Measurements from ENCODE around the gene CTSF. TPM values are rescaled to one million over a fixed set of nuclear protein-coding genes. Genes with fewer than 3 reads are reported as not detected.

Gene CTSF
- total and polyA plus RNA-seq, 4 donors, result 6.6 to 39.6 (median 7.9) TPM

GRCh38 chr11:66550887-66551286, 17.5 kb downstream of the CTSF start:
- no peak for DNase-seq
- 83 to 90% methylated on average over 4 of the region's 4 CpGs for WGBS, 2 donors
- H3K4me1 ChIP-seq (ENCODE audit: control insufficient read depth in 5 of 5, insufficient read depth in 5 of 5, low read length in 5 of 5), result peaks cover 0 to 5% (median 0%) of the 10 kb centered on the region in 5 donors
- no peak for TF ChIP-seq CTCF (IDR thresholded peaks at IDR 0.05; ENCODE audit: control extremely low read depth, extremely low read depth)
- no peaks in the 10 kb centered on the region for H3K36me3 ChIP-seq (ENCODE audit: control insufficient read depth in 4 of 4, insufficient read depth in 4 of 4, low read length in 4 of 4)
- no peak overlapping the region for H3K4me3 ChIP-seq
- H3K9me3 ChIP-seq (ENCODE audit: control insufficient read depth in 4 of 4, insufficient read depth in 3 of 4, low read length in 3 of 4), result no peaks in the 10 kb centered on the region
- no peak for ATAC-seq (ENCODE audit: insufficient read depth, low FRiP score)
- H3K9ac ChIP-seq (ENCODE audit: insufficient read depth in 1 of 2, low read length in 2 of 2), result no peak overlapping the region
- no peak overlapping the region for H3K27ac ChIP-seq (ENCODE audit: low read depth in 1 of 2, low read length in 1 of 2)
- H3K27me3 ChIP-seq (ENCODE audit: control insufficient read depth in 3 of 3, insufficient read depth in 3 of 3, low read length in 2 of 3), result peaks cover 0 to 2% (median 0%) of the 10 kb centered on the region in 3 donors

- Histone ChIP-seq H3K27ac (ENCODE audit: low read depth in 1 of 2, low read length in 1 of 2) (no peak overlapping the region), H3K4me1 (ENCODE audit: control insufficient read depth in 5 of 5, insufficient read depth in 5 of 5, low read length in 5 of 5) (peaks cover 0 to 9% (median 3%) of the 10 kb centered on the region in 5 donors), H3K9me3 (ENCODE audit: control insufficient read depth in 4 of 4, insufficient read depth in 3 of 4, low read length in 3 of 4) (no peaks in the 10 kb centered on the region), H3K27me3 (ENCODE audit: control insufficient read depth in 3 of 3, insufficient read depth in 3 of 3, low read length in 2 of 3) (peaks cover 0 to 2% (median 0%) of the 10 kb centered on the region in 3 donors), H3K9ac (ENCODE audit: insufficient read depth in 1 of 2, low read length in 2 of 2) (no peak overlapping the region), H3K4me3 (no peak overlapping the region), H3K36me3 (ENCODE audit: control insufficient read depth in 4 of 4, insufficient read depth in 4 of 4, low read length in 4 of 4) (no peaks in the 10 kb centered on the region)
- 94 to 100% methylated on average over 1 to 3 of the region's 3 CpGs for WGBS, 2 donors
- TF ChIP-seq CTCF (IDR thresholded peaks at IDR 0.05; ENCODE audit: control extremely low read depth, extremely low read depth), result no peak
- DNase-seq (no peak), ATAC-seq (ENCODE audit: insufficient read depth, low FRiP score) (no peak)
These were observed 18.7 kb downstream of the CTSF start for GRCh38 chr11:66549696-66550095.

- H3K27ac ChIP-seq (ENCODE audit: low read depth in 1 of 2, low read length in 1 of 2), result no peak overlapping the region
- H3K9me3 ChIP-seq (ENCODE audit: control insufficient read depth in 4 of 4, insufficient read depth in 3 of 4, low read length in 3 of 4), result no peaks in the 10 kb centered on the region
- H3K36me3 ChIP-seq (ENCODE audit: control insufficient read depth in 4 of 4, insufficient read depth in 4 of 4, low read length in 4 of 4), result no peaks in the 10 kb centered on the region
- ATAC-seq (ENCODE audit: insufficient read depth, low FRiP score) (no peak), DNase-seq (no peak)
- peaks cover 0 to 2% (median 0%) of the 10 kb centered on the region in 3 donors for H3K27me3 ChIP-seq (ENCODE audit: control insufficient read depth in 3 of 3, insufficient read depth in 3 of 3, low read length in 2 of 3)
- H3K9ac ChIP-seq (ENCODE audit: insufficient read depth in 1 of 2, low read length in 2 of 2), result no peak overlapping the region
- no peak overlapping the region for H3K4me3 ChIP-seq
- 58 to 67% methylated on average over 16 of the region's 16 CpGs for WGBS, 2 donors
- TF ChIP-seq CTCF (IDR thresholded peaks at IDR 0.05; ENCODE audit: control extremely low read depth, extremely low read depth), result no peak
- peaks cover 0 to 9% (median 3%) of the 10 kb centered on the region in 5 donors for H3K4me1 ChIP-seq (ENCODE audit: control insufficient read depth in 5 of 5, insufficient read depth in 5 of 5, low read length in 5 of 5)
These were observed 19.4 kb downstream of the CTSF start for GRCh38 chr11:66548774-66549630.

All from lung (tissue), 12 donors.